ENCODE data around the gene CCDC88C.

GRCh38 chr14:91229005-91229382 is 188.6 kb downstream of the CCDC88C start:
- TF ChIP-seq CTCF (optimal IDR thresholded peaks at IDR 0.05 in 1 of 3, IDR thresholded peaks at IDR 0.05 in 1 of 3, conservative IDR thresholded peaks at IDR 0.05 in 1 of 3; ENCODE audit: extremely low read depth in 1 of 3, insufficient read depth in 2 of 3, low read length in 3 of 3) (no peak), EZH2 (IDR thresholded peaks at IDR 0.05; ENCODE audit: low read length) (no peak)

Data from keratinocyte (primary cell).